ENCODE measurements around the gene CEP131.

The CEP131 gene

GRCh38 chr17:81232616-81233241 is 10.0 kb upstream of the CEP131 start:
- no peak overlapping the region for H3K27ac ChIP-seq
- TF ChIP-seq CTCF (IDR thresholded peaks at IDR 0.05; ENCODE audit: low read depth, low read length): no peak
- H3K4me3 ChIP-seq (ENCODE audit: low read depth, low read length): no peak overlapping the region
- H3K36me3 ChIP-seq: peaks cover 40% of the 10 kb centered on the region
- no peak for DNase-seq
- H3K27me3 ChIP-seq (ENCODE audit: insufficient read depth, low read depth, severe bottlenecking): no peaks in the 10 kb centered on the region
- no peaks in the 10 kb centered on the region for H3K9me3 ChIP-seq (ENCODE audit: severe bottlenecking)

GRCh38 chr17:81231766-81232581 is 9.2 kb upstream of the CEP131 start:
- peaks cover 36% of the 10 kb centered on the region for H3K36me3 ChIP-seq
- no peak overlapping the region for H3K4me3 ChIP-seq (ENCODE audit: low read depth, low read length)
- peaks cover 2% of the 10 kb centered on the region for H3K9me3 ChIP-seq (ENCODE audit: severe bottlenecking)
- no peak overlapping the region for H3K27ac ChIP-seq
- H3K27me3 ChIP-seq (ENCODE audit: insufficient read depth, low read depth, severe bottlenecking): no peaks in the 10 kb centered on the region
- no peak for DNase-seq
- TF ChIP-seq CTCF (IDR thresholded peaks at IDR 0.05; ENCODE audit: low read depth, low read length): no peak

GRCh38 chr17:81231121-81231645 is 8.4 kb upstream of the CEP131 start:
- TF ChIP-seq CTCF (IDR thresholded peaks at IDR 0.05; ENCODE audit: low read depth, low read length): no peak
- Histone ChIP-seq H3K27me3 (ENCODE audit: insufficient read depth, low read depth, severe bottlenecking) (no peaks in the 10 kb centered on the region), H3K4me3 (ENCODE audit: low read depth, low read length) (no peak overlapping the region), H3K36me3 (peaks cover 36% of the 10 kb centered on the region), H3K27ac (no peak overlapping the region), H3K9me3 (ENCODE audit: severe bottlenecking) (peaks cover 2% of the 10 kb centered on the region)
- no peak for DNase-seq

- H3K4me3 ChIP-seq (ENCODE audit: low read depth, low read length): no peak overlapping the region
- H3K36me3 ChIP-seq: peaks cover 36% of the 10 kb centered on the region
- DNase-seq: peak; percentile 75
- no peaks in the 10 kb centered on the region for H3K27me3 ChIP-seq (ENCODE audit: insufficient read depth, low read depth, severe bottlenecking)
- TF ChIP-seq CTCF (IDR thresholded peaks at IDR 0.05; ENCODE audit: low read depth, low read length): peak; percentile 91
- H3K27ac ChIP-seq: no peak overlapping the region
- H3K9me3 ChIP-seq (ENCODE audit: severe bottlenecking): peaks cover 2% of the 10 kb centered on the region
Observed at GRCh38 chr17:81230043-81230820, 7.5 kb upstream of the CEP131 start.

- H3K27ac ChIP-seq: no peak overlapping the region
- DNase-seq: no peak
- no peak for TF ChIP-seq CTCF (IDR thresholded peaks at IDR 0.05; ENCODE audit: low read depth, low read length)
- peaks cover 36% of the 10 kb centered on the region for H3K36me3 ChIP-seq
- H3K9me3 ChIP-seq (ENCODE audit: severe bottlenecking): peaks cover 2% of the 10 kb centered on the region
- no peaks in the 10 kb centered on the region for H3K27me3 ChIP-seq (ENCODE audit: insufficient read depth, low read depth, severe bottlenecking)
- H3K4me3 ChIP-seq (ENCODE audit: low read depth, low read length): no peak overlapping the region
Observed at GRCh38 chr17:81229666-81229920, 6.8 kb upstream of the CEP131 start.
